ENCODE measurements around the gene MTRF1. TPM values are rescaled to one million over a fixed set of nuclear protein-coding genes. Genes with fewer than 3 reads are reported as not detected.

MTRF1 gene
- total and polyA plus RNA-seq, 2 of the 8 experiments (the other 6 are each of a cell fraction or from before 2014, with no cell fraction given): 8.0 to 19.2 TPM

- Histone ChIP-seq H4K91ac (replicated peaks; ENCODE audit: insufficient read length, low read length) (no peak overlapping the region), H3K18ac (ENCODE audit: extremely low read depth, low read length) (no peak overlapping the region), H3K27me3 (replicated peaks in 1 of 4; ENCODE audit: control insufficient read depth in 3 of 4, extremely low read depth in 1 of 4, insufficient read depth in 3 of 4, low read length in 3 of 4) (no peaks in the 10 kb centered on the region), H2BK5ac (ENCODE audit: low read depth, low read length) (no peak overlapping the region), H3K23ac (ENCODE audit: insufficient read length) (no peak overlapping the region), H2AFZ (ENCODE audit: low read length) (no peak overlapping the region), H3K23me2 (ENCODE audit: low read depth, low read length) (no peaks in the 10 kb centered on the region), H2BK20ac (ENCODE audit: low read length) (no peak overlapping the region), H2BK15ac (ENCODE audit: low read length) (no peak overlapping the region), H3K4ac (replicated peaks; ENCODE audit: insufficient read length, low read depth, low read length) (no peak overlapping the region), H2AK5ac (ENCODE audit: low read depth, low read length) (no peak overlapping the region), H4K5ac (ENCODE audit: insufficient read length, low read depth, low read length) (no peak overlapping the region), H2BK12ac (ENCODE audit: low read depth, low read length) (no peak overlapping the region), H4K20me1 (replicated peaks in 1 of 2; ENCODE audit: control insufficient read depth in 1 of 2, insufficient read depth in 2 of 2, low read length in 2 of 2) (no peaks in the 10 kb centered on the region), H3K79me1 (ENCODE audit: low read depth, low read length) (no peaks in the 10 kb centered on the region), H3K4me1 (replicated peaks in 1 of 4; ENCODE audit: control insufficient read depth in 3 of 4, insufficient read depth in 4 of 4, low read length in 3 of 4) (peaks cover 0 to 2% (median 2%) of the 10 kb centered on the region in 4 experiments; a peak in 4 of 7 replicates), H4K8ac (ENCODE audit: extremely low read depth, insufficient read depth, low read length) (no peak overlapping the region), H3K4me2 (ENCODE audit: insufficient read depth in 1 of 2, low read depth in 2 of 2, low read length in 2 of 2) (no peak overlapping the region), H2BK120ac (replicated peaks; ENCODE audit: low read depth, low read length) (no peak overlapping the region), H3K4me3 (ENCODE audit: extremely low read depth in 1 of 4, insufficient read depth in 2 of 4, low read depth in 3 of 4, low read length in 4 of 4) (no peak overlapping the region), H3K9ac (replicated peaks in 1 of 4; ENCODE audit: extremely low read depth in 1 of 4, low read depth in 3 of 4, low read length in 3 of 4) (no peak overlapping the region), H3K27ac (ENCODE audit: low read depth, low read length) (no peak overlapping the region), H3K36me3 (ENCODE audit: control insufficient read depth in 2 of 4, insufficient read depth in 4 of 4, low read length in 3 of 4) (no peaks in the 10 kb centered on the region), H3K9me3 (ENCODE audit: insufficient read depth in 2 of 2, low read depth in 1 of 2, low read length in 1 of 2) (no peaks in the 10 kb centered on the region; a peak in 1 of 4 replicates), H3K56ac (replicated peaks; ENCODE audit: insufficient read length, low read depth, low read length) (no peak overlapping the region), H3K14ac (ENCODE audit: insufficient read length) (no peak overlapping the region), H3K79me2 (ENCODE audit: control insufficient read depth in 1 of 2, insufficient read depth in 2 of 2, low read length in 2 of 2) (no peaks in the 10 kb centered on the region)
- DNase-seq (ENCODE audit: low read depth in 1 of 2, low spot score in 2 of 2) (no peak), FAIRE-seq (no peak)
- TF ChIP-seq MAFK (IDR thresholded peaks at IDR 0.05; ENCODE audit: low read depth, low read length) (no peak), CREB1 (IDR thresholded peaks at IDR 0.05) (no peak), JUND (IDR thresholded peaks at IDR 0.05; ENCODE audit: low read length) (no peak)
- 92% methylated on average over 7 of the region's 7 CpGs; no CpG with 5 or more reads in 1 of the 2 experiments for WGBS, 2 experiments (ENCODE audit: extremely low coverage in 1 of 2, insufficient coverage in 1 of 2, insufficient read length in 1 of 2, insufficient replicate concordance in 2 of 2, low coverage in 1 of 2, low lambda C conversion rate in 2 of 2, missing lambda C conversion rate in 1 of 2)
- ChIA-PET CTCF (ENCODE audit: partially characterized antibody) (interaction anchor here (0.6 to 1.0 kb wide), 2 partner anchors 8 to 145 kb away, joined by 3 to 6 read pairs; no protein-coding TSS in a partner anchor), POLR2A (ENCODE audit: partially characterized antibody) (no interaction called here)
Observed at GRCh38 chr13:41291246-41291645, 27.9 kb upstream of the MTRF1 start.

All from H1 (cell line).